Amniotic stem cell (primary cell): ENCODE results near the gene SRGAP3.
"Not testable (repeated sequence)": the region's sequence is repeated elsewhere in the genome, so short reads cannot be mapped to it uniquely, and the experiment has no call there.

ENCODE experiments used
- DNase-seq: peaks from one replicate; lab custom pipeline; 2025; lab: John Stamatoyannopoulos, UW

Gene SRGAP3

GRCh38 chr3:9111866-9112265 lies 137.6 kb downstream of the SRGAP3 start:
- DNase-seq, result no peak

GRCh38 chr3:9111417-9111816 lies 138.0 kb downstream of the SRGAP3 start:
- DNase-seq, result no peak

- DNase-seq, result no peak
These were observed 138.6 kb downstream of the SRGAP3 start for GRCh38 chr3:9110802-9111201.

- no peak for DNase-seq
These were observed 139.1 kb downstream of the SRGAP3 start for GRCh38 chr3:9110316-9110715.

GRCh38 chr3:9109568-9109914 lies 139.9 kb downstream of the SRGAP3 start:
- DNase-seq, result no peak

- no peak for DNase-seq
These were observed 140.4 kb downstream of the SRGAP3 start for GRCh38 chr3:9108876-9109567.

GRCh38 chr3:9107738-9108137 lies 141.7 kb downstream of the SRGAP3 start:
- DNase-seq, result no peak

GRCh38 chr3:9105421-9105820 lies 144.0 kb downstream of the SRGAP3 start:
- DNase-seq, result no peak

- no peak for DNase-seq
These were observed 145.3 kb downstream of the SRGAP3 start for GRCh38 chr3:9104121-9104520.

GRCh38 chr3:9102240-9102981 lies 147.0 kb downstream of the SRGAP3 start:
- DNase-seq, result no peak

- no peak for DNase-seq
These were observed 148.2 kb downstream of the SRGAP3 start for GRCh38 chr3:9101286-9101685.

- no peak for DNase-seq
These were observed 148.9 kb downstream of the SRGAP3 start for GRCh38 chr3:9100513-9100894.

- DNase-seq, result no peak
These were observed 149.5 kb downstream of the SRGAP3 start for GRCh38 chr3:9099702-9100512.

- DNase-seq, result no peak
These were observed 150.4 kb downstream of the SRGAP3 start for GRCh38 chr3:9098716-9099675.

GRCh38 chr3:9097495-9097894 lies 152.0 kb downstream of the SRGAP3 start:
- no peak for DNase-seq

GRCh38 chr3:9091486-9092235 lies 157.8 kb downstream of the SRGAP3 start:
- DNase-seq, result no peak

- no peak for DNase-seq
These were observed 160.7 kb downstream of the SRGAP3 start for GRCh38 chr3:9088441-9089353.

- no peak for DNase-seq
These were observed 161.5 kb downstream of the SRGAP3 start for GRCh38 chr3:9087831-9088413.

- DNase-seq, result not testable (repeated sequence)
These were observed 164.0 kb downstream of the SRGAP3 start for GRCh38 chr3:9085428-9085827.
